NCI-H524 (cell line): ENCODE measurements around the gene PAGE5.

Experiments used
- DNase-seq, 2 experiments: peaks; one replicate each; lab custom pipeline; 2025; lab: John Stamatoyannopoulos, UW

The PAGE5 gene, protein sequence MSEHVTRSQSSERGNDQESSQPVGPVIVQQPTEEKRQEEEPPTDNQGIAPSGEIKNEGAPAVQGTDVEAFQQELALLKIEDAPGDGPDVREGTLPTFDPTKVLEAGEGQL

GRCh38 chrX:55220119-55220794 lies at the start of gene PAGE5:
PAGE5 (plus strand) TSS chrX:55220346; CDS start chrX:55221383, 1,037 bp downstream.
- no peak for DNase-seq

- DNase-seq = no peak
Measured at GRCh38 chrX:55187281-55187680, 32.9 kb upstream of the PAGE5 start.

DNA sequence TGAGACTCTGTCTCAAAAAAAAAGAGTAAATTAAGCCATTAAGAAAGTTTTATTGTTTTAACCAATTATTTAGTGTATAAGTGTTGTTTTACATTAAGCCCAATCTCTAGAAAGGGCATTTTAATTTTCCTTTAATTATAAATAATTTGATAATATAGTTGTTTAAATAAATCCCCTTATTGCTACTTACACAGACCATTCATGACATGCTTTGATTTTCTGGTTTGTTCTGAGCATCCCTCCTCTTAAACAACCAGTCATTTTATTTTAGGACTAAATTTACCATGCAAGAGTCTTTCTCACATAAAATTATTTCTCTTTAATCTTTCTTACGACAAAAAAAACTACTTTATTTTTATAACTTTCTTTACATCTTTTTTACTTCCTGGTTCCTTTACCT lies 23.5 kb upstream of the PAGE5 start:
- DNase-seq = no peak

DNA sequence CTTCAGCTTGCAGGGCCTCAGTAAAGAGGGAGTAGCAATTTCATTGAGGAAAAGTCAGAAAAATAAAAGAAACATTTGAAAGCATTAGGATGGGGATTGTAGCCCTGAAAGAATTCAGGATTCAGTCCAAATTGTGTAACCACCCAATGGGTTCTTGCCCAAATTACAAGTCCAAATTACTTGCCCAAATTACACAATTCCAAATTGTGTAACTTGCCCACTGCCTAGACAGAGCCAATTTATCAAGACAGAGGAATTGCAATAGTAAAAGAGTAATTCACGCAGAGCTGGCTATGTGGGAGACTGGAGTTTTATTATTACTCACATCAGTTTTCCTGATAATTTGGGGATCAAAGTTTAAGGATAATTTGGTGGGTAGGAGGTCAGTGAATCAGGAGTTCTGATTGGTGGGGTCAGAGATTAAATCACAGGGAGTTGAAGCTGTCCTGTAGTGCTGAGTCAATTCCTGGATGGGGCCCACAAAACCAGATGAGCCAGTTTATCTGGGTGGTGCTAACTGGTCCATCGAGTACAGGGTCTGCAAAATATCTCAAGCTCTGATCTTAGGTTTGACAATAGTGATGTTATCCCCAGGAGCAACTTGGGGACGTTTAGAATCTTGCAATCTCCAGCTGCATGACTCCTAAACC lies 18.1 kb upstream of the PAGE5 start:
- DNase-seq = no peak

DNA sequence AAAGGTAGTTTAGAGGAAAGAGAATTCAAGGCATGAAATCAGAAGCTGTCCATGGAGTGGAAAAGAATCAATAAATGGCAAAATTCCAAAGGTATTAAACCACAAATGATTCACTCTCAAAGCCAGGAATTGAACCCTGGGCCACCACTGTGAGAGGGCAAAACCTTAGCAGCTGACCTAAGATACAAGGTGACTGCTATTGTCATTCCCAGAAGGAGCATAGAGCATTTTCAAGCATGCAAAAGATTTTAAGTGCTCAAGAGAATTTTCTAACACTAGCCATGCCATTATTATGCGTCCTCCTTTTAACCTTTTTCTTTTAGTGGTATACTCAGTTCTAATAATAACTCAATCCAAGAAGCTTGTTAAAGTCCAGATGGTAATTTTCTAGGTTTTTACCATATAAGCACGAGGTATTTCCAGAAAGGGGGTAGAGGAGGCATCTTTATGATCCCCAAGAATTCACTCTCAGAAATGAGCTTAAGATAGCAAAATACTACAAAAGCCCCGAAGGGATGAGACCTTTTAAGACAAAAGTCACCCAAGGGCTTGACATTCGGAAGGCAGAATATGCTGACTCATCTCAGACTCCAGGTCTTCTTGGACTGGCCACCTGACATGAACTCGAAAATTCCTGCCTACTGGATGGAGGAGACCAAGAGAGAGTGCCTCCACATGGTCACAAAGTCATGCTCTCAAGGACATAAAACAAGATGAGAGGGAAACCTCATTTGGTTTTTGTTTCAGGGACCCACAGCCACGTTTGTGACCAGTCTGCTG lies 13.8 kb upstream of the PAGE5 start:
- no peak for DNase-seq

DNA sequence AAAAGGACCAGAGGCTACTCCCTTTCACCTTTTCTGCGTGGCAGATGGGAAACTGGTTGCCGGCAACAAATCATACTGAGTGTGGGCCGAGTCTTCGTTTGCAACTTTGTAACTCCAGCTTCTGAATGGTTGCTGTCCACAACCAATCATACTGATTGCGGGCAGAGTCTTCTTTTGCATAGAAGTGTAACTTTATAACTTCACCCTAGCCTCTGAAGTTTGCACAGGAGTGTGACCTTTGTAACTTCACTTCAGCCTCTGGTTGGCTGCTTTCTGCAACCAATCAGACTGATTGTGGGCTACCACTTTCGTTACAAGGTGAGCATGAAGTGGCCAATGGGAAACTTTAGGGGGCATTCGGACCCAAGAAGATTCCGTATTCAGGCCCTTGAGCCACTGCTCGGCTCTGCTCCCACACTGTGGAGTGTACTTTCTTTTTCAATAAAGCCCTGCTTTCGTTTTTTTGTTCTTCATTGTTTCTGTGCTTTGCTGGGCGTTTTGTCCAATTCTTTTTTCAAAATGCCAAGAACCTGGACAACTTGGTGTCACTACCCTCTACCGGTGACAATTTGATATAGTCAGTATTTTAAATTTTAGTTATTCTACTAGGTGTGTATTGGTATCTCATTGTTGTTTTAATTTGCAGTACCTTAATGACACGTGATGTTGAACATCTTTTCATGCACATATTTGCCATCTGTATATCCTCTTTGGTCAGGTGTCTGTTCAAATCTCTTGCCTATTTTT lies 9.0 kb upstream of the PAGE5 start:
- DNase-seq = peak in 1 of 2 experiments; percentile 4

DNA sequence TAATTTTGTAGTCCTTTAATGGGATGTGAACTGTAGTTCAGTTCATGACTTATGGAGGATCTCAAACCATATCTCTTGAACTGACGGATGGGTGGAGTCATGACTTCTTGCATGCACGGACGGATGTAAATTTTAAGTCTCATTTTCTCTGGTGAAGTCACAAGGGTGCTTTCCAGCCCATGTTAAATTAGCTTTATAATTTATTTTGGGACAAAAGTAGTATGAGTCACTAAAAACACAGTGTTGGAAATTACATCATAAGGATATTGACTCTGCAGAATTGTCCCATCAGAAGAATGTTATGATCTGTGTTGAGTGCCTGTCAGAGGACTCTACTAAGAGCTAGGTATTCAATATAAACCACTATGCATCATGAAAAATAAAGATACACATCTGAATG lies 6.8 kb upstream of the PAGE5 start:
- DNase-seq = no peak

DNA sequence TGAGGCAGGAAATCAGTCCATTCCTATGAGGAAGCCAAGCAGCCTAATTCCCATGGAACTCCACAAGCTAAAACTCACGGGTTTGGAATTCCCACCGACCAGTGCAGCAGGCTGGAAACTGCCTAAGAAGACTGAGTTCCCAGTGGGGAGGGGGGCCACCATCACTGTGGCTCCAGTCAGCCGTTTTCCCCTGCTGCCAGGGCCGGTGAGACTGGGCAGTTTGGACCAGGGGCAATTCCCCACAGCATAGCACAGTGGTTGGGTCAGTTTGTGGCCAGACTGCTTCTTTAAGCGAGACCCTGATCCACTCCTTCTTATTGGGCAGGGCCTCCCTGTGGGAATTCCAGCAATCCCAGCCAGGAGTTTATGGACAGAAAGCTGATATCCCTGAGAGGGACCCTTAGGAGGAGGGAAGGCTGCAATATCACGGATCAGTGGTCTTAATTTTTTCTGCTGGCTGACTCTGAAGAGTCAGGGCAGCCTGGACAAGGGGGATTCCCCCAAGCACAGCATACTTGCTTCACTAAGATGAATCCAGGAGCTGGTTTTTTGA lies 20.7 kb downstream of the PAGE5 start:
- DNase-seq = no peak

DNA sequence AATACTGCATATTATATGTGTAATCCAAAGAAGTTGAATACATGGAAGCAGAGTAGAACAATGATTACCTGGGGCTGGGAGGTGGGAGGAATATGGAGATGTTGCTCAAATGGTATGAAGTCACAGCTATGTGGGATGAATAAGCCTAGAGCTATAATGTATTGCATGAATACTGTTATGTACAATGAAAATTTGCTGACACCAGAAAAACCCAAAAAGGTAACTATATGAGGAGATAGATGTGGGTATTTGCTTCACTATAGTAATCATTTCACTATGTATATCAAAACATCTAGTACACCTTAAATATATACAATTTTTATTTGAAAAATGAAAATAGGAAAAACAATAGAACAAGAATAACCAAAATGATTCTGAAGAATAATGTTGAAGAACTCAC lies 33.4 kb downstream of the PAGE5 start:
- DNase-seq = no peak

DNA sequence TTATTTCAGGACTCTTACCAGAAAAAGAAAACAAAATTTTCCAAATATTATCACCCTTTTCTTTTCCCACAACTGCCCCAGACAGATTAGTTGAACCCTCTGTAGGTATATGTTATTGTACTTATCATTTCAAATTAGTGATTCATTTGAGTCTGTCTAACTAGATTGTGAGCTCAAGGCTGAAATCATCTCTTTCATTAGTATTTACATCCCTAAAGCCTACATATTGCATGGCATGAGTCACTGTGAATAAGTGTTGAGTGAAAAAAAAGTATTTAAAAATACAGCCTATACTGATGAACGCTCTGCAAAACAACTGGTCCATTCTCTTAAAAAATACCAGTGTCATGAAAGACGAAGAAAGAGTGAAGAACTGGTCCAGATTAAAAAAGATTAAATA lies 40.7 kb downstream of the PAGE5 start:
- DNase-seq = no peak

DNA sequence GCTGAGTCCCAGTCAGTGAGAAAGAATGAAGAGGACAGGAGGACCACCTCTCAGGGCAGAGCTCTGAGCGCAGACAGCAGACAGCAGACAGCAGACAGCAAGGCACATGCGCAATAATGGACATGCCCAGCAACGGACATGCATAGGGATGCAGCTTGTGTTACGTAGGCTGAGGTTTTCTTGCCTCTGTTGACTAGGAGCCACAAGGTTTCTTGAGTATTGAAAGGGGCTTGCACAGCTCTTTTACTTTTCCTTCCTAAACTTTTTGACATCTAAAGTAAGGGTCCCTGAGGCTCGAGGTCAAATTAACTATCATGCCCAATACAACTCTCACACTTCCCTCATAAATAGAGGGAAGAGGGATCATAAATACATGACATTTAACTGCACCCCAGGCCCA lies 44.7 kb downstream of the PAGE5 start, which contains the start of gene PAGE3:
TSS of gene PAGE3 (minus strand) at position 101 of the 400 bp plus-strand sequence. CDS start 1,013 bp downstream, outside the sequence.
- DNase-seq = no peak
